K562 (cell line): ENCODE data around the gene ZNF646. TPM values are rescaled to one million over a fixed set of nuclear protein-coding genes. Genes with fewer than 3 reads are reported as not detected.

Source experiments
- ARNT ChIP-seq, 2 experiments: fragments of 450-650 bp; IDR thresholded peaks; 2 replicates each; pipeline ENCODE4 v1.6.1; 2016; ENCODE audit warnings: mild to moderate bottlenecking in 1 of 2
- C11orf30 ChIP-seq: fragments of 450-650 bp; IDR thresholded peaks from 2 replicates; pipeline ENCODE4 v1.6.1; 2016; ENCODE audit warnings: low read depth, mild to moderate bottlenecking
- CBFB ChIP-seq: sonication (generic); formaldehyde crosslinking; IDR thresholded peaks from 2 replicates; pipeline ENCODE4 v1.4.0; 2020; ENCODE audit warnings: mild to moderate bottlenecking, missing genetic modification reagents
- CHD4 ChIP-seq: fragments of 200-600 bp; sonication (generic); IDR thresholded peaks from 3 replicates; pipeline ENCODE4 v1.6.1; 2012; ENCODE audit warnings: low read depth, mild to moderate bottlenecking, mixed read lengths, low read length, inconsistent platforms; ENCODE audit not compliant: insufficient read depth, insufficient replicate concordance, poor library complexity, severe bottlenecking
- GABPB1 ChIP-seq: sonication (generic); formaldehyde crosslinking; IDR thresholded peaks from 2 replicates; pipeline ENCODE4 v1.8.0; 2022; ENCODE audit warnings: mild to moderate bottlenecking, missing genetic modification reagents
- HDAC3 ChIP-seq: fragments of 450-650 bp; IDR thresholded peaks from 2 replicates; pipeline ENCODE4 v1.6.1; 2018; ENCODE audit warnings: borderline replicate concordance, mild to moderate bottlenecking, moderate library complexity; ENCODE audit not compliant: partially characterized antibody
- HLTF ChIP-seq: fragments of 450-650 bp; IDR thresholded peaks from 2 replicates; pipeline ENCODE4 v1.6.1; 2016
- RBM22 ChIP-seq: fragments of 200-400 bp; formaldehyde crosslinking; IDR thresholded peaks from 2 replicates; pipeline ENCODE4 v1.6.1; 2018; ENCODE audit warnings: low read length, low read depth; ENCODE audit not compliant: poor library complexity, severe bottlenecking
- RBM39 ChIP-seq: fragments of 200-400 bp; formaldehyde crosslinking; optimal IDR thresholded peaks from 2 replicates; pipeline ENCODE3; 2018; ENCODE audit warnings: low read depth, low read length
- SIRT6 ChIP-seq: IDR thresholded peaks from one replicate; pipeline ENCODE4 v1.6.1; 2012; ENCODE audit warnings: low read depth, mild to moderate bottlenecking, control low read depth, inconsistent platforms, low read length, moderate library complexity
- SMARCB1 ChIP-seq: IDR thresholded peaks from 2 replicates; pipeline ENCODE4 v1.6.1; 2011; ENCODE audit warnings: improper control_type of control experiment, low read depth; ENCODE audit not compliant: insufficient read length
- SRSF3 ChIP-seq: fragments of 200-400 bp; formaldehyde crosslinking; IDR thresholded peaks from 2 replicates; pipeline ENCODE4 v1.6.1; 2016; ENCODE audit warnings: mild to moderate bottlenecking, low read length, moderate library complexity; ENCODE audit not compliant: insufficient read depth
- ZNF398 ChIP-seq: fragments of 250-450 bp; sonication (Bioruptor Pico); IDR thresholded peaks from 2 replicates; pipeline ENCODE4 v1.8.0; 2021; ENCODE audit warnings: moderate library complexity, mild to moderate bottlenecking, inconsistent platforms
- ZNF511 ChIP-seq: sonication (generic); formaldehyde crosslinking; IDR thresholded peaks from 2 replicates; pipeline ENCODE4 v1.8.0; 2022; ENCODE audit warnings: mild to moderate bottlenecking, missing genetic modification reagents
- ZNF592 ChIP-seq: fragments of 450-650 bp; IDR thresholded peaks from 2 replicates; pipeline ENCODE4 v1.6.1; 2017; ENCODE audit warnings: antibody characterized with exemption, mild to moderate bottlenecking
- polyA plus RNA-seq, 8 experiments: library from polyadenylated mRNA; depleted of rRNA in 4 of 8; stranded (reverse) in 5 of 8; unstranded in 3 of 8; fragments of >200 nt; fragmentation: Nextera tagmentation in 2 of 8; fragmentation: Illumina TruSeq in 1 of 8; extraction: Ambion mirVana in 2 of 8; extraction: Trizol in 1 of 8; gene quantifications; 2 replicates each; pipeline versions ENCODE4 v1.2.1 to v1.2.3, GENCODE V29; 2011 to 2014; ENCODE audit warnings: inconsistent platforms in 1 of 8, missing spikeins in 1 of 8
- total RNA-seq, 7 experiments: library from RNA; depleted of rRNA in 6 of 7; stranded (reverse); fragments of >200 nt in 6 of 7; fragmentation: Illumina TruSeq in 2 of 7; extraction: Trizol in 2 of 7; gene quantifications; 2 replicates each; pipeline versions ENCODE4 v1.2.1 to v1.2.3, GENCODE V29; 2011 to 2021; ENCODE audit warnings: low replicate concordance in 1 of 7
- TF ChIP-seq, protein P1 (sequence below): fragments of 450-650 bp; formaldehyde crosslinking; IDR thresholded peaks from 2 replicates; pipeline ENCODE4 v1.4.0; 2022; ENCODE audit warnings: mild to moderate bottlenecking, moderate library complexity

Gene ZNF646
- total and polyA plus RNA-seq, 9 of the 15 experiments (the other 6 are each of a cell fraction or from before 2014, with no cell fraction given) = 0.08 to 20.6 (median 8.0) TPM

- TF ChIP-seq ZNF398 (CRISPR knock-in tag) (no peak), ZNF511 (no peak), SIRT6 (no peak), CHD4 (no peak), SMARCB1 (no peak), SRSF3 (no peak), ZNF592 (peak; percentile 85), RBM22 (no peak), ARNT (IDR thresholded peaks at IDR 0.05) (no peak), GABPB1 (CRISPR knock-in tag) (peak; percentile 62), HLTF (no peak), C11orf30 (0 out of 2 replicates have a peak, but pooled peaks have one; percentile 15), CBFB (CRISPR knock-in tag) (no peak), HDAC3 (no peak), RBM39 (no peak)
- TF ChIP-seq, protein P1, sequence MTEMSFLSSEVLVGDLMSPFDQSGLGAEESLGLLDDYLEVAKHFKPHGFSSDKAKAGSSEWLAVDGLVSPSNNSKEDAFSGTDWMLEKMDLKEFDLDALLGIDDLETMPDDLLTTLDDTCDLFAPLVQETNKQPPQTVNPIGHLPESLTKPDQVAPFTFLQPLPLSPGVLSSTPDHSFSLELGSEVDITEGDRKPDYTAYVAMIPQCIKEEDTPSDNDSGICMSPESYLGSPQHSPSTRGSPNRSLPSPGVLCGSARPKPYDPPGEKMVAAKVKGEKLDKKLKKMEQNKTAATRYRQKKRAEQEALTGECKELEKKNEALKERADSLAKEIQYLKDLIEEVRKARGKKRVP (CRISPR knock-in tag) = no peak
Observed at GRCh38 chr16:31128711-31129567, 54.7 kb downstream of the ZNF646 start (continued).
